H9 (cell line): ENCODE measurements around the gene THSD4. TPM values are rescaled to one million over a fixed set of nuclear protein-coding genes. Genes with fewer than 3 reads are reported as not detected.

Experiments used
- DNase-seq: peaks from one replicate; pipeline ENCODE4 v3.0.0-alpha.2; 2017
- H2AFZ ChIP-seq: one replicate; pipeline ENCODE4 v1.6.1; 2013; ENCODE audit warnings: mild to moderate bottlenecking, low read length, control low read depth, moderate library complexity
- H2AK5ac ChIP-seq: 2 replicates; pipeline ENCODE4 v1.6.1; 2013; ENCODE audit warnings: low read length, control low read depth, mixed read lengths; ENCODE audit not compliant: insufficient read length
- H2BK120ac ChIP-seq: one replicate; pipeline ENCODE4 v1.6.1; 2013; ENCODE audit warnings: low read depth, mild to moderate bottlenecking, low read length, control low read depth, inconsistent platforms; ENCODE audit not compliant: poor library complexity, severe bottlenecking
- H2BK12ac ChIP-seq: 2 replicates; pipeline ENCODE4 v1.6.1; 2013; ENCODE audit warnings: low read length, control low read depth, mixed read lengths, low read depth; ENCODE audit not compliant: insufficient read length
- H2BK15ac ChIP-seq: 2 replicates; pipeline ENCODE4 v1.6.1; 2013; ENCODE audit warnings: low read depth, low read length, control low read depth
- H2BK20ac ChIP-seq: one replicate; pipeline ENCODE4 v1.6.1; 2013; ENCODE audit warnings: low read depth, mild to moderate bottlenecking, low read length, control low read depth, inconsistent platforms; ENCODE audit not compliant: poor library complexity, severe bottlenecking
- H2BK5ac ChIP-seq: 2 replicates; pipeline ENCODE4 v1.6.1; 2013; ENCODE audit warnings: low read length, control low read depth, mixed read lengths; ENCODE audit not compliant: insufficient read length
- H3K14ac ChIP-seq: 2 replicates; pipeline ENCODE4 v1.6.1; 2013; ENCODE audit warnings: low read length, control low read depth; ENCODE audit not compliant: insufficient read depth
- H3K18ac ChIP-seq: 2 replicates; pipeline ENCODE4 v1.6.1; 2013; ENCODE audit warnings: low read depth, mild to moderate bottlenecking, mixed read lengths, low read length, control low read depth; ENCODE audit not compliant: insufficient read length
- H3K23ac ChIP-seq: 2 replicates; pipeline ENCODE4 v1.6.1; 2013; ENCODE audit warnings: low read length, control low read depth, mixed read lengths, low read depth; ENCODE audit not compliant: insufficient read length
- H3K23me2 ChIP-seq: 2 replicates; pipeline ENCODE4 v1.6.1; 2013; ENCODE audit warnings: low read depth, mild to moderate bottlenecking, mixed read lengths, low read length, control low read depth; ENCODE audit not compliant: insufficient read length, poor library complexity, severe bottlenecking
- H3K27ac ChIP-seq: 2 replicates; pipeline ENCODE4 v1.5.1; 2013; ENCODE audit warnings: low read length, control low read depth, mixed read lengths, low read depth; ENCODE audit not compliant: insufficient read length
- H3K27me3 ChIP-seq: 2 replicates; pipeline ENCODE4 v1.6.1; 2013; ENCODE audit warnings: low read length, control low read depth, inconsistent platforms; ENCODE audit not compliant: insufficient read depth
- H3K4ac ChIP-seq: 2 replicates; pipeline ENCODE4 v1.6.1; 2013; ENCODE audit warnings: low read depth, mild to moderate bottlenecking, control low read depth, inconsistent platforms, low read length, moderate library complexity
- H3K4me1 ChIP-seq: 2 replicates; pipeline ENCODE4 v1.6.1; 2013; ENCODE audit warnings: low read length, control low read depth, inconsistent platforms; ENCODE audit not compliant: insufficient read depth
- H3K4me2 ChIP-seq: 2 replicates; pipeline ENCODE4 v1.6.1; 2013; ENCODE audit warnings: low read length, control low read depth, mixed read lengths; ENCODE audit not compliant: insufficient read length, insufficient read depth
- H3K56ac ChIP-seq: 2 replicates; pipeline ENCODE4 v1.6.1; 2013; ENCODE audit warnings: low read depth, mild to moderate bottlenecking, mixed read lengths, low read length, control low read depth; ENCODE audit not compliant: insufficient read length
- H3K79me1 ChIP-seq: 2 replicates; pipeline ENCODE4 v1.6.1; 2013; ENCODE audit warnings: low read depth, mild to moderate bottlenecking, moderate library complexity, low read length, control low read depth, inconsistent platforms; ENCODE audit not compliant: insufficient read depth, poor library complexity, severe bottlenecking
- H3K79me2 ChIP-seq: 2 replicates; pipeline ENCODE4 v1.6.1; 2013; ENCODE audit warnings: low read length, control low read depth, inconsistent platforms; ENCODE audit not compliant: insufficient read depth
- H3K9ac ChIP-seq: 2 replicates; pipeline ENCODE4 v1.6.1; 2013; ENCODE audit warnings: low read length, control low read depth, mixed read lengths; ENCODE audit not compliant: insufficient read length; ENCODE audit errors: extremely low read depth
- H3K9me3 ChIP-seq: one replicate; pipeline ENCODE4 v1.6.1; 2013; ENCODE audit warnings: low read depth, low read length, inconsistent platforms; ENCODE audit not compliant: control insufficient read depth
- H3T11ph ChIP-seq: one replicate; pipeline ENCODE4 v1.6.1; 2013; ENCODE audit warnings: mild to moderate bottlenecking, low read length, control low read depth, inconsistent platforms
- H4K20me1 ChIP-seq: one replicate; pipeline ENCODE4 v1.6.1; 2013; ENCODE audit not compliant: control insufficient read depth, insufficient read length, insufficient read depth
- H4K5ac ChIP-seq: 2 replicates; pipeline ENCODE4 v1.6.1; 2013; ENCODE audit warnings: low read depth, mild to moderate bottlenecking, mixed read lengths, low read length, control low read depth; ENCODE audit not compliant: insufficient read length
- H4K8ac ChIP-seq: replicated peaks from 2 replicates; pipeline ENCODE4 v1.6.1; 2013; ENCODE audit warnings: low read length, control low read depth, mixed read lengths, low read depth; ENCODE audit not compliant: insufficient read length
- H4K91ac ChIP-seq: 2 replicates; pipeline ENCODE4 v1.6.1; 2013; ENCODE audit warnings: low read depth, mild to moderate bottlenecking, moderate library complexity, mixed read lengths, low read length, control low read depth; ENCODE audit not compliant: insufficient read length
- H3K27ac Mint-ChIP-seq, 3 experiments: 2 replicates in 2 of 3; 3 replicates in 1 of 3; pipeline ENCODE4 v1.8.0; 2020 to 2021; ENCODE audit warnings: mixed read lengths in 3 of 3, mild to moderate bottlenecking in 1 of 3, moderate library complexity in 1 of 3
- H3K27me3 Mint-ChIP-seq: 2 replicates; pipeline ENCODE4 v1.8.0; 2021; ENCODE audit warnings: low read depth, mild to moderate bottlenecking, moderate library complexity, mixed read lengths
- H3K36me3 Mint-ChIP-seq, 3 experiments: 2 replicates in 2 of 3; 3 replicates in 1 of 3; pipeline ENCODE4 v1.8.0; 2020 to 2021; ENCODE audit warnings: low read depth in 3 of 3, mixed read lengths in 3 of 3; ENCODE audit not compliant: insufficient read depth in 1 of 3
- H3K4me1 Mint-ChIP-seq, 2 experiments: 2 replicates each; pipeline ENCODE4 v1.8.0; 2020; ENCODE audit warnings: mixed read lengths in 2 of 2
- H3K4me3 Mint-ChIP-seq, 2 experiments: 2 replicates in 1 of 2; 3 replicates in 1 of 2; pipeline ENCODE4 v1.8.0; 2020 to 2021; ENCODE audit warnings: mild to moderate bottlenecking in 2 of 2, mixed read lengths in 2 of 2, moderate library complexity in 1 of 2
- H3K9me3 Mint-ChIP-seq, 2 experiments: 2 replicates in 1 of 2; 3 replicates in 1 of 2; pipeline ENCODE4 v1.8.0; 2020; ENCODE audit warnings: mild to moderate bottlenecking in 2 of 2, mixed read lengths in 2 of 2, moderate library complexity in 1 of 2
- WGBS: extraction: QIAGEN DNeasy Blood & Tissue Kit; methylation state at CpG from one replicate; pipeline ENCODE4 v1.1.7; 2013; ENCODE audit warnings: missing lambda C conversion rate, low lambda C conversion rate, mixed read lengths; ENCODE audit not compliant: insufficient read length; ENCODE audit errors: extremely low coverage; 5-methylcytosine and 5-hydroxymethylcytosine counted together
- total RNA-seq: library from RNA; stranded (reverse); gene quantifications from 2 replicates; pipeline ENCODE4 v1.2.1, GENCODE V29; 2021
- TF ChIP-seq, protein P1 (sequence below): fragments of 200-600 bp; sonication (generic); conservative IDR thresholded peaks from 3 replicates; pipeline ENCODE4 v1.8.0; 2021; ENCODE audit warnings: antibody characterized with exemption, mild to moderate bottlenecking

The THSD4 gene
- total RNA-seq, 1 experiment from 2014 or later, result 5.5 TPM

DNA sequence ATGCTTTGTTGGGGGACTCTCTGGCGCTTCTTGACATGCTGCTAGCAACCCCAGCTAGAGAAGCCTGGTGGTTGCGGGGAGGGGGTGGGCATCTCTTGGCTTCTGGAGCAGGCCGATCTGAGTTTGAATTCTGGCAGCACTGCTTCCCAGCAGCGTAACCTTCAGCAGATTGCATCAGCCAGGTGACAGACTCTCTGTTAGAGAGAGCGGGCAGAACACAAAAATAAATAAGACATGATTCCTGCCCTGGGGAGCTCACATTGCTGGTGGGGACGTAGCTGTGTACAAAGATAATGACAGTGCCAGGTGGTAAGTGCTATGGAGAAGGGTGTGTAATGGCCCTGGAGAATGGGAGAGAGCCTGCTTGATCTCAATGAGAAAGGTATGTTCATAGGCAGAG, 87.4 kb downstream of the THSD4 start:
- Histone ChIP-seq H3K79me2 (no peaks in the 10 kb centered on the region), H3K18ac (peak overlapping the region; percentile 76), H3K4me2 (no peak overlapping the region), H2BK20ac (no peak overlapping the region), H3K4ac (0 out of 2 replicates have a peak overlapping the region, but pooled peaks have one; percentile 29), H3K23me2 (no peaks in the 10 kb centered on the region), H3K9ac (no peak overlapping the region), H3K27me3 (no peaks in the 10 kb centered on the region), H2BK12ac (peak overlapping the region; percentile 16), H4K91ac (no peak overlapping the region), H3K79me1 (no peaks in the 10 kb centered on the region), H4K20me1 (no peaks in the 10 kb centered on the region), H2AFZ (no peak overlapping the region), H3T11ph (peak overlapping the region; percentile 43), H2BK15ac (no peak overlapping the region), H3K9me3 (no peaks in the 10 kb centered on the region), H4K8ac (peak overlapping the region; percentile 52), H3K14ac (peak overlapping the region; percentile 81), H3K23ac (no peak overlapping the region), H3K56ac (no peak overlapping the region), H2BK120ac (peak overlapping the region; percentile 14), H2AK5ac (no peak overlapping the region), H3K4me1 (peaks cover 17% of the 10 kb centered on the region; the same call in 1 of the 2 replicates), H4K5ac (peak overlapping the region; percentile 79), H2BK5ac (no peak overlapping the region), H3K27ac (peak overlapping the region; percentile 61)
- Mint-ChIP-seq H3K9me3 (no peaks in the 10 kb centered on the region), H3K4me3 (no peak overlapping the region; a peak in 1 of 5 replicates), H3K36me3 (no peaks in the 10 kb centered on the region), H3K4me1 (peaks cover 50% of the 10 kb centered on the region in 2 experiments), H3K27me3 (peaks cover 32% of the 10 kb centered on the region), H3K27ac (peak overlapping the region; percentile 83 to 90 (median 86))
- peak; percentile 38 for DNase-seq
- WGBS, result no CpG with 5 or more reads among the region's 6 CpGs
- TF ChIP-seq, protein P1, sequence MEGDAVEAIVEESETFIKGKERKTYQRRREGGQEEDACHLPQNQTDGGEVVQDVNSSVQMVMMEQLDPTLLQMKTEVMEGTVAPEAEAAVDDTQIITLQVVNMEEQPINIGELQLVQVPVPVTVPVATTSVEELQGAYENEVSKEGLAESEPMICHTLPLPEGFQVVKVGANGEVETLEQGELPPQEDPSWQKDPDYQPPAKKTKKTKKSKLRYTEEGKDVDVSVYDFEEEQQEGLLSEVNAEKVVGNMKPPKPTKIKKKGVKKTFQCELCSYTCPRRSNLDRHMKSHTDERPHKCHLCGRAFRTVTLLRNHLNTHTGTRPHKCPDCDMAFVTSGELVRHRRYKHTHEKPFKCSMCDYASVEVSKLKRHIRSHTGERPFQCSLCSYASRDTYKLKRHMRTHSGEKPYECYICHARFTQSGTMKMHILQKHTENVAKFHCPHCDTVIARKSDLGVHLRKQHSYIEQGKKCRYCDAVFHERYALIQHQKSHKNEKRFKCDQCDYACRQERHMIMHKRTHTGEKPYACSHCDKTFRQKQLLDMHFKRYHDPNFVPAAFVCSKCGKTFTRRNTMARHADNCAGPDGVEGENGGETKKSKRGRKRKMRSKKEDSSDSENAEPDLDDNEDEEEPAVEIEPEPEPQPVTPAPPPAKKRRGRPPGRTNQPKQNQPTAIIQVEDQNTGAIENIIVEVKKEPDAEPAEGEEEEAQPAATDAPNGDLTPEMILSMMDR, result no peak
